NT2/D1 (cell line): ENCODE results near the gene LENG1.

Experiments used
- SUZ12 ChIP-seq: IDR thresholded peaks from 2 replicates; pipeline ENCODE4 v1.6.1; 2011; ENCODE audit not compliant: insufficient read length, insufficient read depth; ENCODE audit errors: extremely low read depth
- YY1 ChIP-seq: IDR thresholded peaks from 2 replicates; pipeline ENCODE4 v1.6.1; 2011; ENCODE audit not compliant: insufficient read length, insufficient read depth
- ZNF274 ChIP-seq: IDR thresholded peaks from 2 replicates; pipeline ENCODE4 v1.6.1; 2011; ENCODE audit warnings: mild to moderate bottlenecking, low read depth, low read length

GRCh38 chr19:54108496-54108895, 51.0 kb downstream of the LENG1 start:
- no peak for TF ChIP-seq ZNF274
- no peak for TF ChIP-seq YY1
- no peak for TF ChIP-seq SUZ12
